Mesendoderm (in vitro differentiated cells): ENCODE measurements around the gene CCDC39.

ENCODE experiments used
- DNase-seq: peaks from one replicate; pipeline ENCODE4 v3.0.0; 2013
- H2AK5ac ChIP-seq: 2 replicates; pipeline ENCODE4 v1.6.1; 2013; ENCODE audit warnings: low read length, inconsistent platforms
- H2BK120ac ChIP-seq: 2 replicates; pipeline ENCODE4 v1.6.1; 2013; ENCODE audit warnings: low read depth, mild to moderate bottlenecking, low read length, moderate library complexity, mixed read lengths
- H2BK15ac ChIP-seq: replicated peaks from 2 replicates; pipeline ENCODE4 v1.6.1; 2013; ENCODE audit warnings: low read depth, mild to moderate bottlenecking, moderate library complexity
- H2BK5ac ChIP-seq: 2 replicates; pipeline ENCODE4 v1.6.1; 2013; ENCODE audit warnings: low read length, inconsistent platforms
- H3K18ac ChIP-seq: 2 replicates; pipeline ENCODE4 v1.6.1; 2013; ENCODE audit warnings: mild to moderate bottlenecking, low read length, mixed read lengths
- H3K23ac ChIP-seq: one replicate; pipeline ENCODE4 v1.6.1; 2013; ENCODE audit warnings: low read length
- H3K27ac ChIP-seq: 2 replicates; pipeline ENCODE4 v1.5.1; 2013; ENCODE audit warnings: low read depth, mild to moderate bottlenecking, inconsistent platforms, low read length, moderate library complexity
- H3K27me3 ChIP-seq: 2 replicates; pipeline ENCODE4 v1.6.1; 2013; ENCODE audit warnings: low read length, control low read depth, mild to moderate bottlenecking, inconsistent platforms; ENCODE audit not compliant: insufficient read depth, poor library complexity
- H3K36me3 ChIP-seq: 2 replicates; pipeline ENCODE4 v1.6.1; 2013; ENCODE audit warnings: low read length, inconsistent platforms; ENCODE audit not compliant: control insufficient read depth, insufficient read depth
- H3K4ac ChIP-seq: one replicate; pipeline ENCODE4 v1.6.1; 2013; ENCODE audit warnings: low read depth, mild to moderate bottlenecking, low read length, moderate library complexity
- H3K4me1 ChIP-seq: 2 replicates; pipeline ENCODE4 v1.6.1; 2013; ENCODE audit warnings: low read depth, low read length, inconsistent platforms; ENCODE audit not compliant: control insufficient read depth
- H3K4me2 ChIP-seq: 2 replicates; pipeline ENCODE4 v1.6.1; 2013; ENCODE audit warnings: low read length
- H3K4me3 ChIP-seq: 2 replicates; pipeline ENCODE4 v1.5.1; 2013; ENCODE audit warnings: mild to moderate bottlenecking, low read length
- H3K56ac ChIP-seq: one replicate; pipeline ENCODE4 v1.6.1; 2013; ENCODE audit warnings: low read length
- H3K79me1 ChIP-seq: 2 replicates; pipeline ENCODE4 v1.6.1; 2013; ENCODE audit warnings: low read length, inconsistent platforms
- H3K79me2 ChIP-seq: 2 replicates; pipeline ENCODE4 v1.6.1; 2013; ENCODE audit warnings: mild to moderate bottlenecking, low read length; ENCODE audit not compliant: control insufficient read depth, insufficient read depth
- H3K9ac ChIP-seq: 2 replicates; pipeline ENCODE4 v1.6.1; 2013; ENCODE audit warnings: low read length, inconsistent platforms
- H4K5ac ChIP-seq: one replicate; pipeline ENCODE4 v1.6.1; 2013; ENCODE audit warnings: low read length
- H4K8ac ChIP-seq: one replicate; pipeline ENCODE4 v1.6.1; 2013; ENCODE audit warnings: low read depth, mild to moderate bottlenecking, control low read depth, low read length, moderate library complexity
- WGBS: extraction: QIAGEN DNeasy Blood & Tissue Kit; methylation state at CpG from one replicate; pipeline ENCODE4 v1.1.7; 2013; ENCODE audit warnings: low lambda C conversion rate, missing lambda C conversion rate; ENCODE audit not compliant: insufficient coverage; ENCODE audit errors: extremely low coverage; 5-methylcytosine and 5-hydroxymethylcytosine counted together

Gene CCDC39

GRCh38 chr3:180611006-180611405, 68.3 kb downstream of the CCDC39 start:
- H4K8ac ChIP-seq: no peak overlapping the region
- no peak overlapping the region for H2BK5ac ChIP-seq
- H3K4ac ChIP-seq: no peak overlapping the region
- H3K27ac ChIP-seq: no peak overlapping the region
- H3K79me1 ChIP-seq: no peaks in the 10 kb centered on the region
- H3K4me2 ChIP-seq: no peak overlapping the region
- no peak overlapping the region for H4K5ac ChIP-seq
- no peak overlapping the region for H3K56ac ChIP-seq
- no peaks in the 10 kb centered on the region for H3K79me2 ChIP-seq
- DNase-seq: no peak
- H3K23ac ChIP-seq: no peak overlapping the region
- H3K9ac ChIP-seq: no peak overlapping the region
- H2AK5ac ChIP-seq: no peak overlapping the region
- H2BK15ac ChIP-seq: no peak overlapping the region
- H3K4me3 ChIP-seq: no peak overlapping the region
- no peaks in the 10 kb centered on the region for H3K4me1 ChIP-seq
- peaks cover 3% of the 10 kb centered on the region for H3K36me3 ChIP-seq
- H3K18ac ChIP-seq: no peak overlapping the region
- no CpG with 5 or more reads among the region's 1 CpG for WGBS
- H2BK120ac ChIP-seq: no peak overlapping the region
- no peaks in the 10 kb centered on the region for H3K27me3 ChIP-seq

- WGBS: no CpG with 5 or more reads among the region's 70 CpGs
- H2AK5ac ChIP-seq: no peak within 1 kb of the TSS
- H3K4me2 ChIP-seq: peak within 1 kb of the TSS; percentile 77
- peak within 1 kb of the TSS; percentile 32 for H2BK5ac ChIP-seq
- peak within 1 kb of the TSS; percentile 87 for H3K4me3 ChIP-seq
- peak within 1 kb of the TSS; percentile 82 for H4K8ac ChIP-seq
- H3K36me3 ChIP-seq: peaks cover 2% of the 10 kb centered on the region
- H4K5ac ChIP-seq: peak within 1 kb of the TSS; percentile 90
- peaks cover 2% of the 10 kb centered on the region for H3K79me1 ChIP-seq
- DNase-seq: peak; percentile 97
- no peak within 1 kb of the TSS for H3K23ac ChIP-seq
- peaks cover 8% of the 10 kb centered on the region for H3K79me2 ChIP-seq
- H3K9ac ChIP-seq: peak within 1 kb of the TSS; percentile 88
- peak within 1 kb of the TSS; percentile 42 for H3K27ac ChIP-seq
- peak within 1 kb of the TSS; percentile 5 for H3K18ac ChIP-seq
- H3K56ac ChIP-seq: peak within 1 kb of the TSS; percentile 92
- H3K4me1 ChIP-seq: no peaks in the 10 kb centered on the region
- no peak within 1 kb of the TSS for H2BK120ac ChIP-seq
- no peaks in the 10 kb centered on the region for H3K27me3 ChIP-seq
- H3K4ac ChIP-seq: peak within 1 kb of the TSS; percentile 85
- no peak within 1 kb of the TSS for H2BK15ac ChIP-seq
Measured at GRCh38 chr3:180601688-180602666, 77.3 kb downstream of the CCDC39 start, which contains the start of gene TTC14. Gene TTC14, plus strand, starts transcription at chr3:180602163. Its CDS starts 99 bp downstream, at chr3:180602262.

GRCh38 chr3:180600473-180600872, 78.8 kb downstream of the CCDC39 start:
- H4K5ac ChIP-seq: no peak overlapping the region
- WGBS: no CpG with 5 or more reads among the region's 15 CpGs
- no peak overlapping the region for H4K8ac ChIP-seq
- no peaks in the 10 kb centered on the region for H3K4me1 ChIP-seq
- H2BK120ac ChIP-seq: no peak overlapping the region
- peaks cover 8% of the 10 kb centered on the region for H3K79me2 ChIP-seq
- H3K27ac ChIP-seq: no peak overlapping the region
- no peak overlapping the region for H3K4ac ChIP-seq
- H3K9ac ChIP-seq: no peak overlapping the region
- no peak overlapping the region for H2BK5ac ChIP-seq
- peaks cover 2% of the 10 kb centered on the region for H3K79me1 ChIP-seq
- H2AK5ac ChIP-seq: no peak overlapping the region
- H3K4me2 ChIP-seq: no peak overlapping the region
- H3K23ac ChIP-seq: no peak overlapping the region
- H3K36me3 ChIP-seq: peaks cover 2% of the 10 kb centered on the region
- no peak overlapping the region for H3K56ac ChIP-seq
- no peak overlapping the region for H3K4me3 ChIP-seq
- H2BK15ac ChIP-seq: no peak overlapping the region
- H3K27me3 ChIP-seq: no peaks in the 10 kb centered on the region
- no peak overlapping the region for H3K18ac ChIP-seq
- no peak for DNase-seq

- no peak overlapping the region for H3K18ac ChIP-seq
- H3K4me1 ChIP-seq: no peaks in the 10 kb centered on the region
- H3K56ac ChIP-seq: no peak overlapping the region
- H2BK15ac ChIP-seq: no peak overlapping the region
- H3K27ac ChIP-seq: no peak overlapping the region
- no peak overlapping the region for H2AK5ac ChIP-seq
- WGBS: no CpG with 5 or more reads among the region's 1 CpG
- no peaks in the 10 kb centered on the region for H3K79me1 ChIP-seq
- no peak overlapping the region for H4K8ac ChIP-seq
- H2BK5ac ChIP-seq: no peak overlapping the region
- no peak overlapping the region for H4K5ac ChIP-seq
- H3K9ac ChIP-seq: no peak overlapping the region
- no peak overlapping the region for H3K4me3 ChIP-seq
- no peak overlapping the region for H3K23ac ChIP-seq
- no peak overlapping the region for H3K4ac ChIP-seq
- no peaks in the 10 kb centered on the region for H3K27me3 ChIP-seq
- H3K79me2 ChIP-seq: no peaks in the 10 kb centered on the region
- H3K36me3 ChIP-seq: no peaks in the 10 kb centered on the region
- no peak overlapping the region for H2BK120ac ChIP-seq
- no peak for DNase-seq
- H3K4me2 ChIP-seq: no peak overlapping the region
Measured at GRCh38 chr3:180595559-180595935, 83.7 kb downstream of the CCDC39 start.

GRCh38 chr3:180594631-180595558, 84.4 kb downstream of the CCDC39 start:
- no peak overlapping the region for H3K9ac ChIP-seq
- H3K36me3 ChIP-seq: no peaks in the 10 kb centered on the region
- no peak overlapping the region for H3K56ac ChIP-seq
- no peak overlapping the region for H2BK5ac ChIP-seq
- no peak overlapping the region for H4K8ac ChIP-seq
- no peaks in the 10 kb centered on the region for H3K27me3 ChIP-seq
- no peak overlapping the region for H2BK120ac ChIP-seq
- no peak overlapping the region for H3K4ac ChIP-seq
- H2AK5ac ChIP-seq: no peak overlapping the region
- H3K4me1 ChIP-seq: no peaks in the 10 kb centered on the region
- no peak overlapping the region for H4K5ac ChIP-seq
- no peak overlapping the region for H2BK15ac ChIP-seq
- H3K27ac ChIP-seq: no peak overlapping the region
- no peaks in the 10 kb centered on the region for H3K79me1 ChIP-seq
- no peaks in the 10 kb centered on the region for H3K79me2 ChIP-seq
- no peak overlapping the region for H3K4me3 ChIP-seq
- H3K18ac ChIP-seq: no peak overlapping the region
- peak; percentile 54 for DNase-seq
- H3K4me2 ChIP-seq: no peak overlapping the region
- no peak overlapping the region for H3K23ac ChIP-seq
- no CpG with 5 or more reads among the region's 2 CpGs for WGBS
